ENCODE measurements around the gene MBNL1.

The MBNL1 gene

GRCh38 chr3:152443212-152444023 is 174.7 kb downstream of the MBNL1 start:
- DNase-seq (ENCODE audit: low read depth, low spot score) = no peak
- no peak overlapping the region for H3K4me3 ChIP-seq
- no peak for TF ChIP-seq POLR2AphosphoS5 (IDR thresholded peaks at IDR 0.05; ENCODE audit: borderline replicate concordance, low read depth, low read length)
- TF ChIP-seq FOXP2 (optimal IDR thresholded peaks at IDR 0.05; ENCODE audit: control extremely low read depth, extremely low read length, insufficient read depth) = no peak
- no peak for TF ChIP-seq EZH2 (IDR thresholded peaks at IDR 0.05)
- peak overlapping the region; percentile 46 for H3K27ac ChIP-seq
- no peaks in the 10 kb centered on the region for H3K9me3 ChIP-seq (ENCODE audit: low read depth, low read length)
- peaks cover 42% of the 10 kb centered on the region for H3K36me3 ChIP-seq (ENCODE audit: insufficient read depth, low read length)
- H3K9ac ChIP-seq (ENCODE audit: insufficient read length) = no peak overlapping the region

- no peaks in the 10 kb centered on the region for H3K9me3 ChIP-seq (ENCODE audit: low read depth, low read length)
- TF ChIP-seq EZH2 (IDR thresholded peaks at IDR 0.05) = no peak
- no peak for TF ChIP-seq POLR2AphosphoS5 (IDR thresholded peaks at IDR 0.05; ENCODE audit: borderline replicate concordance, low read depth, low read length)
- no peak for TF ChIP-seq FOXP2 (optimal IDR thresholded peaks at IDR 0.05; ENCODE audit: control extremely low read depth, extremely low read length, insufficient read depth)
- H3K4me3 ChIP-seq = no peak overlapping the region
- peaks cover 43% of the 10 kb centered on the region for H3K36me3 ChIP-seq (ENCODE audit: insufficient read depth, low read length)
- peak overlapping the region; percentile 15; the same call in 1 of the 2 replicates for H3K27ac ChIP-seq
- no peak overlapping the region for H3K9ac ChIP-seq (ENCODE audit: insufficient read length)
- DNase-seq (ENCODE audit: low read depth, low spot score) = no peak
These were observed 175.4 kb downstream of the MBNL1 start for GRCh38 chr3:152444029-152444641.

DNA sequence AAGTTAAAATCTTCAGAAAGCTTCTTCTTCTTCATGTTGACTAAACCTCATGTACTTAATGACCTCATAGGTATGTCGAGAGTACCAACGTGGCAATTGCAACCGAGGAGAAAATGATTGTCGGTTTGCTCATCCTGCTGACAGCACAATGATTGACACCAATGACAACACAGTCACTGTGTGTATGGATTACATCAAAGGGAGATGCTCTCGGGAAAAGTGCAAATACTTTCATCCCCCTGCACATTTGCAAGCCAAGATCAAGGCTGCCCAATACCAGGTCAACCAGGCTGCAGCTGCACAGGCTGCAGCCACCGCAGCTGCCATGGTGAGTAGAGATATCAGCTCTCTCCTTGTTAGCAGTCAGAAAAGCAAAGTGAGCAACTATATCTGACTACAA is 176.5 kb downstream of the MBNL1 start:
- H3K27ac ChIP-seq = no peak overlapping the region
- DNase-seq (ENCODE audit: low read depth, low spot score) = no peak
- H3K9me3 ChIP-seq (ENCODE audit: low read depth, low read length) = no peaks in the 10 kb centered on the region
- H3K9ac ChIP-seq (ENCODE audit: insufficient read length) = no peak overlapping the region
- no peak overlapping the region for H3K4me3 ChIP-seq
- peaks cover 49% of the 10 kb centered on the region for H3K36me3 ChIP-seq (ENCODE audit: insufficient read depth, low read length)
- TF ChIP-seq EZH2 (IDR thresholded peaks at IDR 0.05) (no peak), POLR2AphosphoS5 (IDR thresholded peaks at IDR 0.05; ENCODE audit: borderline replicate concordance, low read depth, low read length) (no peak), FOXP2 (optimal IDR thresholded peaks at IDR 0.05; ENCODE audit: control extremely low read depth, extremely low read length, insufficient read depth) (no peak)

DNA sequence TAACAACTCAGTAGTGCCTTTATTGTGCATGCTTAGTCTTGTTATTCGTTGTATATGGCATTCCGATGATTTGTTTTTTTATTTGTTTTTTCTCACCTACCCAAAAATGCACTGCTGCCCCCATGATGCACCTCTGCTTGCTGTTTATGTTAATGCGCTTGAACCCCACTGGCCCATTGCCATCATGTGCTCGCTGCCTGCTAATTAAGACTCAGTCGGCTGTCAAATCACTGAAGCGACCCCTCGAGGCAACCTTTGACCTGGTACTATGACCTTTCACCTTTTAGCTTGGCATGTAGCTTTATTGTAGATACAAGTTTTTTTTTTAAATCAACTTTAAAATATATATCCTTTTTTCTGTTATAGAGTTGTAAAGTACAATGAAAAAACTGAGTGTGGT is 177.8 kb downstream of the MBNL1 start:
- Histone ChIP-seq H3K27ac (no peak overlapping the region), H3K36me3 (ENCODE audit: insufficient read depth, low read length) (peaks cover 49% of the 10 kb centered on the region), H3K9me3 (ENCODE audit: low read depth, low read length) (no peaks in the 10 kb centered on the region), H3K9ac (ENCODE audit: insufficient read length) (no peak overlapping the region), H3K4me3 (no peak overlapping the region)
- no peak for DNase-seq (ENCODE audit: low read depth, low spot score)
- TF ChIP-seq POLR2AphosphoS5 (IDR thresholded peaks at IDR 0.05; ENCODE audit: borderline replicate concordance, low read depth, low read length) = no peak
- no peak for TF ChIP-seq EZH2 (IDR thresholded peaks at IDR 0.05)
- TF ChIP-seq FOXP2 (optimal IDR thresholded peaks at IDR 0.05; ENCODE audit: control extremely low read depth, extremely low read length, insufficient read depth) = no peak

GRCh38 chr3:152447511-152447910 is 178.8 kb downstream of the MBNL1 start:
- no peak for DNase-seq (ENCODE audit: low read depth, low spot score)
- Histone ChIP-seq H3K36me3 (ENCODE audit: insufficient read depth, low read length) (peaks cover 53% of the 10 kb centered on the region), H3K9me3 (ENCODE audit: low read depth, low read length) (no peaks in the 10 kb centered on the region), H3K4me3 (no peak overlapping the region), H3K9ac (ENCODE audit: insufficient read length) (no peak overlapping the region), H3K27ac (peak overlapping the region; percentile 6; the same call in 1 of the 2 replicates)
- TF ChIP-seq FOXP2 (optimal IDR thresholded peaks at IDR 0.05; ENCODE audit: control extremely low read depth, extremely low read length, insufficient read depth) = no peak
- TF ChIP-seq EZH2 (IDR thresholded peaks at IDR 0.05) = no peak
- no peak for TF ChIP-seq POLR2AphosphoS5 (IDR thresholded peaks at IDR 0.05; ENCODE audit: borderline replicate concordance, low read depth, low read length)

DNA sequence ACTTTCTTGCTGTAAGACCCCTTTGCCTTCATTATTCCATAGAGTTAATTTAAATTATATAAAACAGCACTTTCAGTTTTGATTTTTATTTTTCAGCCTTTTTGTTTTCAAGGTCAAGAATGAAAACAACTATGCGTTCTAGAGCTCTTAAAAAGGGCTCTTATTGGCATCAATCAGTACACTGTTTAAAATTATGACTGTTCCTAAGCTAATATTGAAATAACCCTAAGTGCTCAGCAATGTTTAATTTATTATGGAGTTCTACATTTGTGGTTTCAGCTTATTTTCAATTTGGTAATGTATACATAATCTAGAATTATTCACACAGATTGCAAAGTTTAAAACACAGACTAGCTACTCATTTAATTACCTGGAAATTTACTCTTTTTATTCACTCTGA is 179.4 kb downstream of the MBNL1 start:
- TF ChIP-seq EZH2 (IDR thresholded peaks at IDR 0.05) (no peak), FOXP2 (optimal IDR thresholded peaks at IDR 0.05; ENCODE audit: control extremely low read depth, extremely low read length, insufficient read depth) (no peak), POLR2AphosphoS5 (IDR thresholded peaks at IDR 0.05; ENCODE audit: borderline replicate concordance, low read depth, low read length) (no peak)
- no peaks in the 10 kb centered on the region for H3K9me3 ChIP-seq (ENCODE audit: low read depth, low read length)
- no peak overlapping the region for H3K4me3 ChIP-seq
- H3K9ac ChIP-seq (ENCODE audit: insufficient read length) = no peak overlapping the region
- H3K36me3 ChIP-seq (ENCODE audit: insufficient read depth, low read length) = peaks cover 55% of the 10 kb centered on the region
- no peak for DNase-seq (ENCODE audit: low read depth, low spot score)
- no peak overlapping the region for H3K27ac ChIP-seq

DNA sequence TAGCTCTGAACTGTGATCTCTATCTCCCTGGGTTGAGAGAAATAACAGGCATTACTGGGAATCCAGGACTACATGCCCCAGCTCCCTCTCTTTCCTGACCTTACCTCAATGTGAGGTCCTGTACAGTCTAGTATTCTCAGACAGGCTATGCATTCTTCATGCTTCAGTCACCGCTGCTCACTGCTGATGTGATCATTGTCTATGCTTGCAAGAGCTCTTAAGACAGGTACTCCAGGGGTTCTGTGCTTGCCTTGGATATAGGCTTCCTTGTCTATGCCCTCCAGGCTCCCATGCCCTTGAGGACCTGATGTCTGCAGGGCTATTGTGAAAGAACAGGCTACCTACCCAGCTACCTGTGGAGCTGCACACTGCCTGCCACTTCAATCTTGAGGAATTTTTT is 183.6 kb downstream of the MBNL1 start:
- TF ChIP-seq FOXP2 (optimal IDR thresholded peaks at IDR 0.05; ENCODE audit: control extremely low read depth, extremely low read length, insufficient read depth) (no peak), EZH2 (IDR thresholded peaks at IDR 0.05) (no peak), POLR2AphosphoS5 (IDR thresholded peaks at IDR 0.05; ENCODE audit: borderline replicate concordance, low read depth, low read length) (no peak)
- H3K9me3 ChIP-seq (ENCODE audit: low read depth, low read length) = no peaks in the 10 kb centered on the region
- peaks cover 49% of the 10 kb centered on the region for H3K36me3 ChIP-seq (ENCODE audit: insufficient read depth, low read length)
- H3K9ac ChIP-seq (ENCODE audit: insufficient read length) = no peak overlapping the region
- H3K27ac ChIP-seq = no peak overlapping the region
- H3K4me3 ChIP-seq = no peak overlapping the region
- no peak for DNase-seq (ENCODE audit: low read depth, low spot score)

GRCh38 chr3:152454076-152454875 is 185.5 kb downstream of the MBNL1 start:
- TF ChIP-seq EZH2 (IDR thresholded peaks at IDR 0.05) = no peak
- no peak for TF ChIP-seq POLR2AphosphoS5 (IDR thresholded peaks at IDR 0.05; ENCODE audit: borderline replicate concordance, low read depth, low read length)
- TF ChIP-seq FOXP2 (optimal IDR thresholded peaks at IDR 0.05; ENCODE audit: control extremely low read depth, extremely low read length, insufficient read depth) = no peak
- Histone ChIP-seq H3K36me3 (ENCODE audit: insufficient read depth, low read length) (peaks cover 36% of the 10 kb centered on the region), H3K9me3 (ENCODE audit: low read depth, low read length) (no peaks in the 10 kb centered on the region), H3K4me3 (peak overlapping the region; percentile 14), H3K9ac (ENCODE audit: insufficient read length) (peak overlapping the region; percentile 11), H3K27ac (peak overlapping the region; percentile 63)
- DNase-seq (ENCODE audit: low read depth, low spot score) = no peak
